Midbrain (tissue), 1 donor: Measurements from ENCODE around the gene KCP.

Source experiments
- DNase-seq: peaks from one replicate; lab custom pipeline; 2025; lab: John Stamatoyannopoulos, UW

Gene KCP

GRCh38 chr7:128887169-128888038 lies 23.1 kb downstream of the KCP start:
- no peak for DNase-seq

GRCh38 chr7:128886391-128887168 lies 23.9 kb downstream of the KCP start:
- DNase-seq: no peak

- DNase-seq: no peak
Observed at GRCh38 chr7:128885370-128886187, 24.9 kb downstream of the KCP start.

- DNase-seq: no peak
Observed at GRCh38 chr7:128884561-128885369, 25.7 kb downstream of the KCP start.

- DNase-seq: peak; percentile 74
Observed at GRCh38 chr7:128883622-128884448, 26.7 kb downstream of the KCP start.

- no peak for DNase-seq
Observed at GRCh38 chr7:128882134-128882533, 28.4 kb downstream of the KCP start.

- no peak for DNase-seq
Observed at GRCh38 chr7:128881458-128882125, 28.9 kb downstream of the KCP start.

GRCh38 chr7:128880791-128881457 lies 29.6 kb downstream of the KCP start:
- no peak for DNase-seq

- DNase-seq: peak; percentile 67
Observed at GRCh38 chr7:128879939-128880746, 30.4 kb downstream of the KCP start.

GRCh38 chr7:128879461-128879938 lies 31.0 kb downstream of the KCP start:
- no peak for DNase-seq

GRCh38 chr7:128878226-128879105 lies 32.0 kb downstream of the KCP start:
- DNase-seq: no peak

- no peak for DNase-seq
Observed at GRCh38 chr7:128877756-128878120, 32.8 kb downstream of the KCP start.

GRCh38 chr7:128876978-128877755 lies 33.3 kb downstream of the KCP start:
- DNase-seq: no peak

- no peak for DNase-seq
Observed at GRCh38 chr7:128876586-128876977, 33.9 kb downstream of the KCP start.

GRCh38 chr7:128876127-128876526 lies 34.4 kb downstream of the KCP start:
- no peak for DNase-seq

GRCh38 chr7:128875523-128875948 lies 35.0 kb downstream of the KCP start:
- DNase-seq: no peak
